GM12878 (cell line): ENCODE measurements around the gene ITGA5.

Experiments used
- RELA ChIP-seq: fragments of 450-650 bp; IDR thresholded peaks from 2 replicates; pipeline ENCODE4 v1.8.0; 2014; ENCODE audit warnings: borderline replicate concordance; ENCODE audit not compliant: partially characterized antibody
- ZNF24 ChIP-seq: fragments of 450-650 bp; IDR thresholded peaks from 2 replicates; pipeline ENCODE4 v1.6.1; 2017; ENCODE audit warnings: antibody characterized with exemption, mild to moderate bottlenecking
- TF ChIP-seq, protein P1 (sequence below): fragments of 450-650 bp; formaldehyde crosslinking; IDR thresholded peaks from 2 replicates; pipeline ENCODE4 v1.5.0; 2022; ENCODE audit warnings: mild to moderate bottlenecking, missing genetic modification characterization

- TF ChIP-seq, protein P1, sequence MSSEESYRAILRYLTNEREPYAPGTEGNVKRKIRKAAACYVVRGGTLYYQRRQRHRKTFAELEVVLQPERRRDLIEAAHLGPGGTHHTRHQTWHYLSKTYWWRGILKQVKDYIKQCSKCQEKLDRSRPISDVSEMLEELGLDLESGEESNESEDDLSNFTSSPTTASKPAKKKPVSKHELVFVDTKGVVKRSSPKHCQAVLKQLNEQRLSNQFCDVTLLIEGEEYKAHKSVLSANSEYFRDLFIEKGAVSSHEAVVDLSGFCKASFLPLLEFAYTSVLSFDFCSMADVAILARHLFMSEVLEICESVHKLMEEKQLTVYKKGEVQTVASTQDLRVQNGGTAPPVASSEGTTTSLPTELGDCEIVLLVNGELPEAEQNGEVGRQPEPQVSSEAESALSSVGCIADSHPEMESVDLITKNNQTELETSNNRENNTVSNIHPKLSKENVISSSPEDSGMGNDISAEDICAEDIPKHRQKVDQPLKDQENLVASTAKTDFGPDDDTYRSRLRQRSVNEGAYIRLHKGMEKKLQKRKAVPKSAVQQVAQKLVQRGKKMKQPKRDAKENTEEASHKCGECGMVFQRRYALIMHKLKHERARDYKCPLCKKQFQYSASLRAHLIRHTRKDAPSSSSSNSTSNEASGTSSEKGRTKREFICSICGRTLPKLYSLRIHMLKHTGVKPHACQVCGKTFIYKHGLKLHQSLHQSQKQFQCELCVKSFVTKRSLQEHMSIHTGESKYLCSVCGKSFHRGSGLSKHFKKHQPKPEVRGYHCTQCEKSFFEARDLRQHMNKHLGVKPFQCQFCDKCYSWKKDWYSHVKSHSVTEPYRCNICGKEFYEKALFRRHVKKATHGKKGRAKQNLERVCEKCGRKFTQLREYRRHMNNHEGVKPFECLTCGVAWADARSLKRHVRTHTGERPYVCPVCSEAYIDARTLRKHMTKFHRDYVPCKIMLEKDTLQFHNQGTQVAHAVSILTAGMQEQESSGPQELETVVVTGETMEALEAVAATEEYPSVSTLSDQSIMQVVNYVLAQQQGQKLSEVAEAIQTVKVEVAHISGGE (CRISPR knock-in tag): no peak
- no peak for TF ChIP-seq ZNF24
- no peak for TF ChIP-seq RELA
These were observed 14.7 kb downstream of the ITGA5 start for GRCh38 chr12:54404061-54405004.
